OCI-LY1 (cell line): ENCODE measurements around the gene TICAM2.

Source experiments
- H2AFZ ChIP-seq: fragments of 200-600 bp; sonication (generic), shearing (Covaris generic); 2 replicates; pipeline ENCODE4 v1.6.0; 2014; ENCODE audit warnings: antibody characterized with exemption, mild to moderate bottlenecking, low read length
- H3F3A ChIP-seq: fragments of 200-600 bp; sonication (generic), shearing (Covaris generic); 2 replicates; pipeline ENCODE4 v1.6.0; 2014; ENCODE audit warnings: mild to moderate bottlenecking, antibody characterized with exemption, low read length, moderate library complexity; ENCODE audit not compliant: insufficient read depth
- H3K27ac ChIP-seq: fragments of 200-600 bp; sonication (generic); 2 replicates; pipeline ENCODE4 v1.5.1; 2014; ENCODE audit warnings: low read length, mixed run types, mild to moderate bottlenecking, low read depth; ENCODE audit not compliant: poor library complexity, severe bottlenecking
- H3K27me3 ChIP-seq: fragments of 200-600 bp; sonication (generic); 2 replicates; pipeline ENCODE4 v1.6.0; 2014; ENCODE audit warnings: antibody characterized with exemption, mild to moderate bottlenecking, low read length, moderate library complexity; ENCODE audit not compliant: insufficient read depth
- H3K36me3 ChIP-seq: fragments of 200-600 bp; sonication (generic); 2 replicates; pipeline ENCODE4 v1.6.1; 2014; ENCODE audit warnings: mild to moderate bottlenecking, antibody characterized with exemption, low read length, moderate library complexity, mixed read lengths; ENCODE audit not compliant: insufficient read depth
- H3K4me1 ChIP-seq: fragments of 200-600 bp; sonication (generic); 2 replicates; pipeline ENCODE4 v1.5.1; 2014; ENCODE audit warnings: mild to moderate bottlenecking, low read length, moderate library complexity; ENCODE audit not compliant: insufficient read depth, severe bottlenecking
- H3K4me2 ChIP-seq: fragments of 200-600 bp; sonication (generic), shearing (Covaris generic); 2 replicates; pipeline ENCODE4 v1.6.1; 2014; ENCODE audit warnings: low read length
- H3K4me3 ChIP-seq: fragments of 200-600 bp; sonication (generic); 2 replicates; pipeline ENCODE4 v1.5.1; 2014; ENCODE audit warnings: low read length, low read depth, mild to moderate bottlenecking, mixed read lengths; ENCODE audit not compliant: poor library complexity, severe bottlenecking
- H3K79me2 ChIP-seq: fragments of 200-600 bp; shearing (Covaris generic); 2 replicates; pipeline ENCODE4 v1.6.1; 2016; ENCODE audit warnings: mixed run types, low read length, mixed read lengths; ENCODE audit not compliant: insufficient read depth
- H3K9ac ChIP-seq: fragments of 200-600 bp; sonication (generic), shearing (Covaris generic); 2 replicates; pipeline ENCODE4 v1.6.1; 2014; ENCODE audit warnings: mild to moderate bottlenecking, low read length, mixed read lengths
- H3K9me2 ChIP-seq: fragments of 200-600 bp; sonication (generic), shearing (Covaris generic); 2 replicates; pipeline ENCODE4 v1.6.1; 2014; ENCODE audit warnings: low read depth, mild to moderate bottlenecking, low read length, mixed read lengths
- H3K9me3 ChIP-seq: fragments of 200-600 bp; shearing (Covaris generic); 2 replicates; pipeline ENCODE4 v1.6.1; 2014; ENCODE audit warnings: low read length, mixed read lengths
- H4K20me1 ChIP-seq: fragments of 200-600 bp; sonication (generic), shearing (Covaris generic); 2 replicates; pipeline ENCODE4 v1.6.0; 2016; ENCODE audit warnings: mild to moderate bottlenecking, low read length; ENCODE audit not compliant: insufficient read depth
- EZH2 ChIP-seq: fragments of 200-600 bp; sonication (generic), shearing (Covaris generic); IDR thresholded peaks from 2 replicates; pipeline ENCODE4 v1.8.0; 2017; ENCODE audit warnings: borderline replicate concordance, mixed run types, mild to moderate bottlenecking, antibody characterized with exemption, low read length, moderate library complexity, mixed read lengths
- TF ChIP-seq, protein P1 (sequence below): fragments of 200-600 bp; sonication (generic), shearing (Covaris generic); IDR thresholded peaks from 2 replicates; pipeline ENCODE4 v1.5.1; 2017; ENCODE audit warnings: mild to moderate bottlenecking, antibody characterized with exemption, low read length, moderate library complexity, mixed read lengths

TICAM2 gene

DNA sequence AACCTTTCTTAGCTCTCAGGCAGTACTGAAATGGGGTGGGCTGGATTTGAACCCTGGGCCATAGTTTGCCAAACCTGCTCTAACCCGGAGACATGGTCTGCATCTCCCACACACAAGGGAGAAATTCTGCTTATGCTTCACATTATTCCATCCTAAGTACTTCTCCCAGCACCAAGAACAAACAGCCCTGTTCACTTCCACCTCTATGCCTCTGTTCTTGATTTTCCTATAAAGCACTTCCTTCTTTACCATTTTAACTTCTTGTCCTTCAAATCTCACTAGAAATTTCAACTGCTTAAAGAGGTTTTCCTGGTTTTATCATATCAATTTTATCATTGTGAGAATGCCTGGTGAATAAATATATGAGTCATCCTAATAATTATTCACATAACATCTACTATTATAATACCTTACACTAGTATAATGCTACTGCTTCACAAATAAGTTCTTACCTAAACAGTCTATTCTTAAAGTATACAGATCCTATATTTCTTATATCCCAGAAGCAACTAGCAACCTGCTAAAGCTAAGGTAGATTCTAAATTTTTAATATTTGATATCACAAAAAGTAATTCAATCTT is 70.4 kb downstream of the TICAM2 start:
- Histone ChIP-seq H2AFZ (no peak overlapping the region), H3K4me3 (no peak overlapping the region), H3K9me2 (no peaks in the 10 kb centered on the region), H3K9me3 (0 out of 2 replicates have a peak, but pooled peaks cover 2% of the 10 kb centered on the region), H3K4me2 (no peak overlapping the region), H3K4me1 (no peaks in the 10 kb centered on the region), H3K79me2 (peaks cover 84% of the 10 kb centered on the region), H3K36me3 (peaks cover 59% of the 10 kb centered on the region), H3K27ac (no peak overlapping the region), H3K9ac (no peak overlapping the region), H3F3A (no peaks in the 10 kb centered on the region), H4K20me1 (no peaks in the 10 kb centered on the region), H3K27me3 (no peaks in the 10 kb centered on the region)
- TF ChIP-seq, protein P1, sequence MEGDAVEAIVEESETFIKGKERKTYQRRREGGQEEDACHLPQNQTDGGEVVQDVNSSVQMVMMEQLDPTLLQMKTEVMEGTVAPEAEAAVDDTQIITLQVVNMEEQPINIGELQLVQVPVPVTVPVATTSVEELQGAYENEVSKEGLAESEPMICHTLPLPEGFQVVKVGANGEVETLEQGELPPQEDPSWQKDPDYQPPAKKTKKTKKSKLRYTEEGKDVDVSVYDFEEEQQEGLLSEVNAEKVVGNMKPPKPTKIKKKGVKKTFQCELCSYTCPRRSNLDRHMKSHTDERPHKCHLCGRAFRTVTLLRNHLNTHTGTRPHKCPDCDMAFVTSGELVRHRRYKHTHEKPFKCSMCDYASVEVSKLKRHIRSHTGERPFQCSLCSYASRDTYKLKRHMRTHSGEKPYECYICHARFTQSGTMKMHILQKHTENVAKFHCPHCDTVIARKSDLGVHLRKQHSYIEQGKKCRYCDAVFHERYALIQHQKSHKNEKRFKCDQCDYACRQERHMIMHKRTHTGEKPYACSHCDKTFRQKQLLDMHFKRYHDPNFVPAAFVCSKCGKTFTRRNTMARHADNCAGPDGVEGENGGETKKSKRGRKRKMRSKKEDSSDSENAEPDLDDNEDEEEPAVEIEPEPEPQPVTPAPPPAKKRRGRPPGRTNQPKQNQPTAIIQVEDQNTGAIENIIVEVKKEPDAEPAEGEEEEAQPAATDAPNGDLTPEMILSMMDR, result no peak
- TF ChIP-seq EZH2, result no peak

DNA sequence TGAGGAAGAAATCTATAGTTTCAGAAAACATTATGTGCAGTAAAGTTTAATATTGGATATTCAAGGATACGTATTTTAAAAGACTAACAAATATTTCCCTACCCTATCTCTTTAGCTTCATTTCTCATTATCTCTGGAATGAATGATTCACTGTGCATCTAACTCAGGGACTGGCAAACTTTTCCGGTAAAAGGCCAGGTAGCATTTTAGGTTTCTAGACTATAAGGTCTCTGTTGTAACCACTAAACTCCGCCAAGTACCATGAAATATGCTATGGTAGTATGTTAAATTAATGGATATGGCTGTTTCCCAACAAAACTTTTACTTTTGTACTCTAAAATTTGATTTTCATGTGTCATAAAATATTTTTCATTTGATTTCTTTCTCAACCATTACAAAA is 70.9 kb downstream of the TICAM2 start:
- Histone ChIP-seq H2AFZ (no peak overlapping the region), H3K4me2 (no peak overlapping the region), H3K27me3 (no peaks in the 10 kb centered on the region), H3K9me2 (no peaks in the 10 kb centered on the region), H3F3A (no peaks in the 10 kb centered on the region), H3K9ac (no peak overlapping the region), H4K20me1 (no peaks in the 10 kb centered on the region), H3K4me3 (no peak overlapping the region), H3K27ac (no peak overlapping the region), H3K79me2 (peaks cover 79% of the 10 kb centered on the region), H3K36me3 (peaks cover 54% of the 10 kb centered on the region), H3K4me1 (no peaks in the 10 kb centered on the region), H3K9me3 (0 out of 2 replicates have a peak, but pooled peaks cover 2% of the 10 kb centered on the region)
- TF ChIP-seq, protein P1, result no peak
- no peak for TF ChIP-seq EZH2

DNA sequence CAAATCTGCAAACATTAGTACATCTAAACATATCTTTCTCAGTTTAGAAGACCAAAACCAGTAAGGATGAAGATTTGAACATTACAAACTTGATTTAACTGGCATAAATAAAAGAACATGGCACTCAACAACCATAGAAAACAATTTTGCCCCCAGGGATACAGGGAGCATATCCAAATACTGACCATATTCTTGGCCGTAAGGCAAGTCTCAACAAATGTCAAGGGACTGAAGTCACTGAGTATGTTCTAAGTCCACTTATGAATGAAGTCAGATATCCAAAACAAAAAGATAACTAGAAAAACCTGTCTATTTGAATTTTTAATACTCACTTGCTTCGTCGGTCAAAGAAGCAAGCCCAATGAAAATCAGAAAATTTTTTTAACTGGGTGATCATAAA is 71.9 kb downstream of the TICAM2 start:
- H3K36me3 ChIP-seq, result peaks cover 46% of the 10 kb centered on the region
- no peaks in the 10 kb centered on the region for H3K4me1 ChIP-seq
- TF ChIP-seq EZH2, result no peak
- TF ChIP-seq, protein P1, result no peak

More for the DNA sequence above, 71.9 kb downstream of the TICAM2 start:
- Histone ChIP-seq H3K4me2 (no peak overlapping the region), H3K9ac (no peak overlapping the region), H3K79me2 (peaks cover 69% of the 10 kb centered on the region), H2AFZ (no peak overlapping the region), H4K20me1 (no peaks in the 10 kb centered on the region), H3K4me3 (no peak overlapping the region), H3F3A (no peaks in the 10 kb centered on the region), H3K27ac (no peak overlapping the region), H3K27me3 (no peaks in the 10 kb centered on the region), H3K9me3 (no peaks in the 10 kb centered on the region), H3K9me2 (no peaks in the 10 kb centered on the region)
